K562 (cell line): ENCODE results near the gene HBEGF. TPM values are rescaled to one million over a fixed set of nuclear protein-coding genes. Genes with fewer than 3 reads are reported as not detected.

Source experiments
- DPF2 ChIP-seq: fragments of 450-650 bp; IDR thresholded peaks from 2 replicates; pipeline ENCODE4 v1.6.1; 2016
- ERF ChIP-seq: fragments of 450-650 bp; formaldehyde crosslinking; IDR thresholded peaks from 2 replicates; pipeline ENCODE4 v1.4.0; 2020; ENCODE audit warnings: mild to moderate bottlenecking, mixed read lengths
- JUN ChIP-seq, 2 experiments: sonication (generic) in 1 of 2; formaldehyde crosslinking in 1 of 2; IDR thresholded peaks; 2 replicates each; pipeline versions ENCODE4 v1.6.1 to v1.8.0; 2012 to 2022; ENCODE audit warnings: borderline replicate concordance in 2 of 2, mild to moderate bottlenecking in 2 of 2, improper control_type of control experiment in 1 of 2, low read depth in 1 of 2, low read length in 1 of 2, missing genetic modification reagents in 1 of 2
- JUND ChIP-seq, 2 experiments: IDR thresholded peaks; 2 replicates in 1 of 2; 3 replicates in 1 of 2; pipeline ENCODE4 v1.6.1; 2011; ENCODE audit warnings: borderline replicate concordance in 2 of 2, low read depth in 2 of 2, low read length in 2 of 2, improper control_type of control experiment in 1 of 2, missing biosample characterization in 1 of 2, missing genetic modification characterization in 1 of 2, missing genetic modification reagents in 1 of 2
- MXD1 ChIP-seq: fragments of 250-450 bp; sonication (Bioruptor Pico); IDR thresholded peaks from 2 replicates; pipeline ENCODE4 v1.8.0; 2021; ENCODE audit warnings: borderline replicate concordance, mild to moderate bottlenecking, moderate library complexity; ENCODE audit not compliant: poor library complexity, severe bottlenecking
- SMARCA4 ChIP-seq: fragments of 450-650 bp; IDR thresholded peaks from 2 replicates; pipeline ENCODE4 v1.6.1; 2016
- USF1 ChIP-seq: sonication (generic); formaldehyde crosslinking; IDR thresholded peaks from 2 replicates; pipeline ENCODE4 v1.9.0; 2022; ENCODE audit warnings: mild to moderate bottlenecking, missing genetic modification reagents
- polyA plus RNA-seq, 8 experiments: library from polyadenylated mRNA; depleted of rRNA in 4 of 8; stranded (reverse) in 5 of 8; unstranded in 3 of 8; fragments of >200 nt; fragmentation: Nextera tagmentation in 2 of 8; fragmentation: Illumina TruSeq in 1 of 8; extraction: Ambion mirVana in 2 of 8; extraction: Trizol in 1 of 8; gene quantifications; 2 replicates each; pipeline versions ENCODE4 v1.2.1 to v1.2.3, GENCODE V29; 2011 to 2014; ENCODE audit warnings: inconsistent platforms in 1 of 8, missing spikeins in 1 of 8
- total RNA-seq, 7 experiments: library from RNA; depleted of rRNA in 6 of 7; stranded (reverse); fragments of >200 nt in 6 of 7; fragmentation: Illumina TruSeq in 2 of 7; extraction: Trizol in 2 of 7; gene quantifications; 2 replicates each; pipeline versions ENCODE4 v1.2.1 to v1.2.3, GENCODE V29; 2011 to 2021; ENCODE audit warnings: low replicate concordance in 1 of 7
- TF ChIP-seq, protein P1 (sequence below): fragments of 450-650 bp; IDR thresholded peaks from 2 replicates; pipeline ENCODE4 v1.6.1; 2016; ENCODE audit warnings: antibody characterized with exemption
- TF ChIP-seq, protein P2 (sequence below): fragments of 250-450 bp; sonication (Bioruptor Pico); IDR thresholded peaks from 2 replicates; pipeline ENCODE4 v1.8.0; 2022; ENCODE audit warnings: moderate library complexity, mild to moderate bottlenecking, inconsistent platforms
- TF ChIP-seq, protein P3 (sequence below): fragments of 450-650 bp; formaldehyde crosslinking; IDR thresholded peaks from 2 replicates; pipeline ENCODE4 v1.4.0; 2020; ENCODE audit warnings: mild to moderate bottlenecking

The HBEGF gene
- total and polyA plus RNA-seq, 9 of the 15 experiments (the other 6 are each of a cell fraction or from before 2014, with no cell fraction given): 0.11 to 1.1 (median 0.60) TPM

- TF ChIP-seq, protein P1, sequence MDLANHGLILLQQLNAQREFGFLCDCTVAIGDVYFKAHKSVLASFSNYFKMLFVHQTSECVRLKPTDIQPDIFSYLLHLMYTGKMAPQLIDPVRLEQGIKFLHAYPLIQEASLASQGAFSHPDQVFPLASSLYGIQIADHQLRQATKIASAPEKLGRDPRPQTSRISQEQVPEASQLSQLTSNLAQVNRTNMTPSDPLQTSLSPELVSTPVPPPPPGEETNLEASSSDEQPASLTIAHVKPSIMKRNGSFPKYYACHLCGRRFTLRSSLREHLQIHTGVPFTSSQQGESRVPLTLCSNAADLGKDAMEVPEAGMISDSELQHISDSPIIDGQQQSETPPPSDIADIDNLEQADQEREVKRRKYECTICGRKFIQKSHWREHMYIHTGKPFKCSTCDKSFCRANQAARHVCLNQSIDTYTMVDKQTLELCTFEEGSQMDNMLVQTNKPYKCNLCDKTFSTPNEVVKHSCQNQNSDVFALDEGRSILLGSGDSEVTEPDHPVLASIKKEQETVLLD: no peak
- TF ChIP-seq DPF2 (0 out of 2 replicates have a peak, but pooled peaks have one; percentile 26), USF1 (CRISPR knock-in tag) (no peak), ERF (CRISPR knock-in tag) (no peak), SMARCA4 (0 out of 2 replicates have a peak, but pooled peaks have one; percentile 32), JUN (IDR thresholded peaks at IDR 0.05; ENCODE audit: borderline replicate concordance, low read depth, low read length) (peak; percentile 59; the same call in 1 of the 2 replicates), JUN (CRISPR knock-in tag; IDR thresholded peaks at IDR 0.05; ENCODE audit: borderline replicate concordance) (no peak), MXD1 (CRISPR knock-in tag) (no peak), JUND (IDR thresholded peaks at IDR 0.05; ENCODE audit: borderline replicate concordance, low read depth, low read length) (peak; percentile 59; the same call in 1 of the 2 replicates), JUND (tag; IDR thresholded peaks at IDR 0.05; ENCODE audit: borderline replicate concordance, low read depth, low read length) (no peak; the same call in 2 of the 3 replicates)
- TF ChIP-seq, protein P2, sequence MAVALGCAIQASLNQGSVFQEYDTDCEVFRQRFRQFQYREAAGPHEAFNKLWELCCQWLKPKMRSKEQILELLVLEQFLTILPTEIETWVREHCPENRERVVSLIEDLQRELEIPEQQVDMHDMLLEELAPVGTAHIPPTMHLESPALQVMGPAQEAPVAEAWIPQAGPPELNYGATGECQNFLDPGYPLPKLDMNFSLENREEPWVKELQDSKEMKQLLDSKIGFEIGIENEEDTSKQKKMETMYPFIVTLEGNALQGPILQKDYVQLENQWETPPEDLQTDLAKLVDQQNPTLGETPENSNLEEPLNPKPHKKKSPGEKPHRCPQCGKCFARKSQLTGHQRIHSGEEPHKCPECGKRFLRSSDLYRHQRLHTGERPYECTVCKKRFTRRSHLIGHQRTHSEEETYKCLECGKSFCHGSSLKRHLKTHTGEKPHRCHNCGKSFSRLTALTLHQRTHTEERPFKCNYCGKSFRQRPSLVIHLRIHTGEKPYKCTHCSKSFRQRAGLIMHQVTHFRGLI: no peak
- TF ChIP-seq, protein P3, sequence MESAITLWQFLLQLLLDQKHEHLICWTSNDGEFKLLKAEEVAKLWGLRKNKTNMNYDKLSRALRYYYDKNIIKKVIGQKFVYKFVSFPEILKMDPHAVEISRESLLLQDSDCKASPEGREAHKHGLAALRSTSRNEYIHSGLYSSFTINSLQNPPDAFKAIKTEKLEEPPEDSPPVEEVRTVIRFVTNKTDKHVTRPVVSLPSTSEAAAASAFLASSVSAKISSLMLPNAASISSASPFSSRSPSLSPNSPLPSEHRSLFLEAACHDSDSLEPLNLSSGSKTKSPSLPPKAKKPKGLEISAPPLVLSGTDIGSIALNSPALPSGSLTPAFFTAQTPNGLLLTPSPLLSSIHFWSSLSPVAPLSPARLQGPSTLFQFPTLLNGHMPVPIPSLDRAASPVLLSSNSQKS: no peak
Observed at GRCh38 chr5:140344683-140345423, 1.6 kb downstream of the HBEGF start (continued).
